Panc1 (cell line): Measurements from ENCODE around the gene PTGDS. TPM values are rescaled to one million over a fixed set of nuclear protein-coding genes. Genes with fewer than 3 reads are reported as not detected.

ENCODE experiments used
- ATAC-seq: fragments of 200-7000 bp; cut with Tn5 transposase; 2 replicates; pipeline ENCODE4 v1.9.1; 2020; ENCODE audit warnings: mild to moderate bottlenecking, moderate library complexity
- BruUV-seq: library from RNA; stranded (reverse); fragments of 400-500 nt; replicated peaks from 2 replicates; lab custom pipeline; 2021; lab: Mats Ljungman, UMichigan
- CTCF ChIA-PET: fragments of 300-600 bp; sonication (Branson Sonifier 250); formaldehyde crosslinking; loops from one replicate; lab custom pipeline; 2022; ENCODE audit warnings: antibody characterized with exemption; lab: Charles Lee
- POLR2A ChIA-PET: fragments of 300-600 bp; sonication (Branson Sonifier 250); formaldehyde crosslinking; loops from one replicate; lab custom pipeline; 2022; ENCODE audit warnings: antibody characterized with exemption; lab: Charles Lee
- DNase-seq: peaks from one replicate; pipeline ENCODE4 v3.0.0-alpha.2; 2010; ENCODE audit warnings: low read depth, low spot score
- H3K27ac ChIP-seq: 2 replicates; pipeline ENCODE4 v1.5.1; 2011; ENCODE audit warnings: mild to moderate bottlenecking, low read length, inconsistent platforms
- H3K27me3 ChIP-seq: fragments of 200-500 bp; sonication (Bioruptor generic); 2 replicates; pipeline ENCODE4 v1.6.0; 2014; ENCODE audit warnings: low read length, inconsistent platforms; ENCODE audit not compliant: control insufficient read depth, insufficient read depth
- H3K36me3 ChIP-seq: fragments of 200-500 bp; sonication (Bioruptor generic); 2 replicates; pipeline ENCODE4 v1.5.1; 2014; ENCODE audit warnings: inconsistent platforms, mild to moderate bottlenecking, low read length, moderate library complexity; ENCODE audit not compliant: control insufficient read depth, insufficient read depth
- H3K4me1 ChIP-seq: 2 replicates; pipeline ENCODE4 v1.5.1; 2011; ENCODE audit warnings: inconsistent platforms, mild to moderate bottlenecking, low read length, moderate library complexity; ENCODE audit not compliant: control insufficient read depth, insufficient read depth
- H3K4me3 ChIP-seq, 2 experiments: 2 replicates each; pipeline ENCODE4 v1.5.1; 2011 to 2012; ENCODE audit warnings: low read depth in 2 of 2, low read length in 2 of 2, mild to moderate bottlenecking in 2 of 2, inconsistent platforms in 1 of 2, moderate library complexity in 1 of 2
- H3K9me3 ChIP-seq: fragments of 200-500 bp; sonication (Bioruptor generic); 2 replicates; pipeline ENCODE4 v1.5.1; 2014; ENCODE audit warnings: low read depth, mild to moderate bottlenecking, inconsistent platforms, low read length, moderate library complexity; ENCODE audit not compliant: control insufficient read depth, insufficient read depth
- CTCF ChIP-seq: fragments of 450-650 bp; IDR thresholded peaks from 2 replicates; pipeline ENCODE4 v1.5.1; 2017; ENCODE audit warnings: mild to moderate bottlenecking
- POLR2AphosphoS5 ChIP-seq: IDR thresholded peaks from 2 replicates; pipeline ENCODE4 v1.6.1; 2012; ENCODE audit warnings: mild to moderate bottlenecking, low read depth, low read length, moderate library complexity
- SIN3A ChIP-seq: IDR thresholded peaks from 2 replicates; pipeline ENCODE4 v1.6.1; 2012; ENCODE audit warnings: low read depth, mild to moderate bottlenecking, low read length, moderate library complexity, borderline replicate concordance; ENCODE audit not compliant: insufficient read depth
- TCF7L2 ChIP-seq: IDR thresholded peaks from 2 replicates; pipeline ENCODE4 v1.6.1; 2011; ENCODE audit warnings: mild to moderate bottlenecking, low read depth, low read length, inconsistent platforms
- in situ Hi-C: cut with HindIII; loops from 2 replicates; pipeline ENCODE4 v1.10.0; 2016; ENCODE audit warnings: low sequenced_read_pairs, low pct_unique_long_range_greater_than_20kb
- intact Hi-C: fragments of 100-400 bp; cut with micrococcal nuclease; formaldehyde crosslinking; loops from one replicate; pipeline ENCODE4 v1.10.0; 2022; ENCODE audit not compliant: unreplicated experiment
- total RNA-seq: library from RNA; stranded (reverse); gene quantifications from one replicate; pipeline ENCODE4 v1.2.1, GENCODE V29; 2021; ENCODE audit not compliant: unreplicated experiment
- TF ChIP-seq, protein P1 (sequence below), 2 experiments: IDR thresholded peaks; 2 replicates each; pipeline ENCODE4 v1.6.1; 2011 to 2012; ENCODE audit warnings: low read depth in 2 of 2, control low read depth in 1 of 2, low read length in 1 of 2, mild to moderate bottlenecking in 1 of 2, moderate library complexity in 1 of 2; ENCODE audit not compliant: insufficient read depth in 1 of 2

The PTGDS gene
- total RNA-seq, 1 experiment from 2014 or later, result 13.7 TPM

DNA sequence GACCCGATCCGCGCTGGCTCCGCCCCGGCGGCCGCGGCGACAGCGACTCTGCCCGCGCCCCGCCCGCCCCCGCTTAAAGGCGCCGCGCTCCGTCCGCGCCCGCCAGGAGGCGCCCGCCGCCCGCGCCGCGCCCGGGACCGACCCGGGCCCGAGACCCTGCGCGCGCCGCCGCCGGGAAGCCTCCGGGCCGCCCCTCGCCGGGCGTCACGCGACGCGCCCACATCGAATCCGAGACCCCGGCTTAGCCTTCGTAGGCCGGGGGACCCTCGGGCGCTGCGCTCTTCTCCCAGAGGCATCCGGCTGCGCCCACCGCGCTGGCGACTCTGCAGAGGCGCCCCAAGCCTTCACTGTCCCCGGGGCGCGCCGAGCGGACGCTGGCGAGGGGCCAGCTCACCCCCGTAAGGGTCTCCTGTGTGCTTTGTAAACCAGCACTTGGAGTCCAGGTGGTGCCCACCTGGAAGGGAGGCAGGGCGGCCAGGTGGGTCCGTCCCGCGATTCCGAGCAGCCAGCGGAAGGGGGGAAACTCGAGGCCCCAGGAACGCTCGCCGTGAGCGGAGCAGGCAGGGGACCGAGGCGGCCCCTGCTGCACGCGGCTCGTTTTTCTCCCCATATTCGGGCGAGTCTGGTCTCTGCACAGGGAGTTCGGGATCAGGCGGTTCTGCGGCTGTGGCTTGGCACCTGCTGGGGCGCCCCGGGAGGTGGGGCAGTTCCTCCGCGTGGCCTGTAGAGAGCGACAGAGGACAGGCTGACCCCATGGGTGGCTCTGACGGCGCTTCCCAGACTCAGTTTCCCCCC, 51.2 kb downstream of the PTGDS start:
- Histone ChIP-seq H3K27me3 (no peaks in the 10 kb centered on the region), H3K4me3 (peak overlapping the region; percentile 43 to 53), H3K36me3 (no peaks in the 10 kb centered on the region), H3K9me3 (no peaks in the 10 kb centered on the region), H3K27ac (no peak overlapping the region), H3K4me1 (peaks cover 24% of the 10 kb centered on the region)
- TF ChIP-seq CTCF (peak; percentile 68; the same call in 1 of the 2 replicates), SIN3A (no peak)
- ATAC-seq (peak; percentile 72), DNase-seq (no peak)
- in situ Hi-C loops, result no loop called here
- ChIA-PET POLR2A (no interaction called here), CTCF (interaction anchor here (1.2 to 1.4 kb wide), 3 partner anchors 30 to 81 kb away, joined by 3 to 14 read pairs (median 5); no protein-coding TSS in a partner anchor)
- intact Hi-C loops, result no loop called here
- BruUV-seq, result no TSS peak

DNA sequence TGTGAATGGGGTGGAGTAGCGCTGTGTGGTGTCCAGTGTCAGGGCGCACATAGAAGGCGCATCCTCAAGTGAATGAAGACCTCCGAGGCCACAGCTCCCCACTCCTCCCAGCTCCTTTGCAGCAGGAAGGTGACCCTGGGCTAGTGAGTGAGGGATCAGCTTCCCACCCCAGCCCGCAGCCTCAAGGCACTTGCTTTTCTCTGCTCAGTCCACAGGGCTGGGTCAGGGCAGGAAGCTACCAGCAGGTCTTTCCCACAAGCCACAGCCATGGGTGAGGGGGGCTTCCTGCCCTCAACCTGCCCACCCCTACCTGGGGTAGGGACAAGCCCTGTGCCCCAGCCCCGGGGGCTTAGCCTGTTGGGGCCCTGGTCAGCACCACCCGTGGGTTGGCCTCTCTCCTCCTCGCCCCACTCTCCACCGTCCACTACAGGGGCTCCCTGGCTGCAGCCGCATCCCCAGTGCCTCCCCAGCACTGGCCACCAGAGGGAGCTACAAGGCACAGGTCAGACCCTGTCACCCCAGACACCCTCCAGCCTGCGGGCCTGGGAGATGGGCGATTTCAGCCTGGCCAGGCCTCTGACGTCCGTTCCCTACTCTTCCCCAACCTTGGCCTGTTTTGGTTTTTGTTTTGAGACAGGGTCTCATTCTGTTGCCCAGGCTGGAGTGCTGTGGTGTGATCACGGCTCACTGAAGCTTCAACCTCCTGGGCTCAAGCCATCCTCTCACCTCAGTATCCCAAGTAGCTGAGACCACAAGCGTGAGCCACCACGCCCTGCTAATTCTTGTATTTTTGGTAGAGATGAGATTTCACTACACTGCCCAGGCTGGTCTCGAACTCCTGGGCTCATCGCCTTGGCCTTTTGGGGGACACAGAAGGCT, 52.0 kb downstream of the PTGDS start:
- no peaks in the 10 kb centered on the region for H3K27me3 ChIP-seq
- H3K9me3 ChIP-seq, result no peaks in the 10 kb centered on the region
- no peak overlapping the region for H3K27ac ChIP-seq
- BruUV-seq, result no TSS peak
- H3K4me1 ChIP-seq, result peaks cover 22% of the 10 kb centered on the region; the same call in 1 of the 2 replicates
- POLR2A ChIA-PET, result no interaction called here
- DNase-seq (peak; percentile 25), ATAC-seq (peak; percentile 80)
- peak; percentile 92 for TF ChIP-seq CTCF
- TF ChIP-seq, protein P1, sequence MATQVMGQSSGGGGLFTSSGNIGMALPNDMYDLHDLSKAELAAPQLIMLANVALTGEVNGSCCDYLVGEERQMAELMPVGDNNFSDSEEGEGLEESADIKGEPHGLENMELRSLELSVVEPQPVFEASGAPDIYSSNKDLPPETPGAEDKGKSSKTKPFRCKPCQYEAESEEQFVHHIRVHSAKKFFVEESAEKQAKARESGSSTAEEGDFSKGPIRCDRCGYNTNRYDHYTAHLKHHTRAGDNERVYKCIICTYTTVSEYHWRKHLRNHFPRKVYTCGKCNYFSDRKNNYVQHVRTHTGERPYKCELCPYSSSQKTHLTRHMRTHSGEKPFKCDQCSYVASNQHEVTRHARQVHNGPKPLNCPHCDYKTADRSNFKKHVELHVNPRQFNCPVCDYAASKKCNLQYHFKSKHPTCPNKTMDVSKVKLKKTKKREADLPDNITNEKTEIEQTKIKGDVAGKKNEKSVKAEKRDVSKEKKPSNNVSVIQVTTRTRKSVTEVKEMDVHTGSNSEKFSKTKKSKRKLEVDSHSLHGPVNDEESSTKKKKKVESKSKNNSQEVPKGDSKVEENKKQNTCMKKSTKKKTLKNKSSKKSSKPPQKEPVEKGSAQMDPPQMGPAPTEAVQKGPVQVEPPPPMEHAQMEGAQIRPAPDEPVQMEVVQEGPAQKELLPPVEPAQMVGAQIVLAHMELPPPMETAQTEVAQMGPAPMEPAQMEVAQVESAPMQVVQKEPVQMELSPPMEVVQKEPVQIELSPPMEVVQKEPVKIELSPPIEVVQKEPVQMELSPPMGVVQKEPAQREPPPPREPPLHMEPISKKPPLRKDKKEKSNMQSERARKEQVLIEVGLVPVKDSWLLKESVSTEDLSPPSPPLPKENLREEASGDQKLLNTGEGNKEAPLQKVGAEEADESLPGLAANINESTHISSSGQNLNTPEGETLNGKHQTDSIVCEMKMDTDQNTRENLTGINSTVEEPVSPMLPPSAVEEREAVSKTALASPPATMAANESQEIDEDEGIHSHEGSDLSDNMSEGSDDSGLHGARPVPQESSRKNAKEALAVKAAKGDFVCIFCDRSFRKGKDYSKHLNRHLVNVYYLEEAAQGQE (IDR thresholded peaks at IDR 0.05; ENCODE audit: insufficient read depth in 1 of 2, low read depth in 2 of 2, low read length in 1 of 2), result no peak
- TF ChIP-seq POLR2AphosphoS5, result no peak
- no peak for TF ChIP-seq TCF7L2
- CTCF ChIA-PET, result interaction anchor here (0.6 to 1.4 kb wide), 12 partner anchors 9 to 239 kb away, joined by 3 to 14 read pairs (median 4); partner anchors contain the start of gene CLIC3
- in situ Hi-C loops (no loop called here), intact Hi-C loops (no loop called here)
- peak overlapping the region in 1 of 2 experiments; percentile 53; a peak in 2 of 4 replicates for H3K4me3 ChIP-seq
- no peaks in the 10 kb centered on the region for H3K36me3 ChIP-seq
